K562 (cell line): ENCODE data around the gene NR6A1. TPM values are rescaled to one million over a fixed set of nuclear protein-coding genes. Genes with fewer than 3 reads are reported as not detected.

Experiments used
- CREB1 ChIP-seq, 2 experiments: sonication (generic) in 1 of 2; formaldehyde crosslinking in 1 of 2; IDR thresholded peaks; 2 replicates each; pipeline versions ENCODE4 v1.6.1 to v1.8.0; 2012 to 2022; ENCODE audit warnings: inconsistent platforms in 1 of 2, mild to moderate bottlenecking in 1 of 2, missing genetic modification reagents in 1 of 2, moderate library complexity in 1 of 2
- CTCFL ChIP-seq: IDR thresholded peaks from 2 replicates; pipeline ENCODE4 v1.6.1; 2011; ENCODE audit warnings: borderline replicate concordance, low read depth, mild to moderate bottlenecking, moderate library complexity, low read length; ENCODE audit not compliant: insufficient read depth, poor library complexity, severe bottlenecking
- E4F1 ChIP-seq: fragments of 250-450 bp; sonication (Bioruptor Pico); IDR thresholded peaks from 2 replicates; pipeline ENCODE4 v1.5.0; 2021; ENCODE audit warnings: mild to moderate bottlenecking, borderline replicate concordance
- FOXK2 ChIP-seq, 2 experiments: fragments of 450-650 bp; IDR thresholded peaks in 1 of 2; conservative IDR thresholded peaks in 1 of 2; 2 replicates each; pipeline ENCODE4 v1.6.1; 2016; ENCODE audit warnings: low read depth in 2 of 2, mild to moderate bottlenecking in 1 of 2
- MEIS2 ChIP-seq: fragments of 450-650 bp; IDR thresholded peaks from 2 replicates; pipeline ENCODE4 v1.6.1; 2014; ENCODE audit warnings: mild to moderate bottlenecking; ENCODE audit not compliant: partially characterized antibody
- MXD1 ChIP-seq: fragments of 250-450 bp; sonication (Bioruptor Pico); IDR thresholded peaks from 2 replicates; pipeline ENCODE4 v1.8.0; 2021; ENCODE audit warnings: borderline replicate concordance, mild to moderate bottlenecking, moderate library complexity; ENCODE audit not compliant: poor library complexity, severe bottlenecking
- NCOA6 ChIP-seq: fragments of 450-650 bp; IDR thresholded peaks from 2 replicates; pipeline ENCODE4 v1.6.1; 2017; ENCODE audit warnings: mild to moderate bottlenecking
- NFE2L1 ChIP-seq: fragments of 450-650 bp; IDR thresholded peaks from 2 replicates; pipeline ENCODE4 v1.6.1; 2016; ENCODE audit warnings: missing genetic modification characterization, low read depth, mild to moderate bottlenecking, missing compliant biosample characterization, moderate library complexity, borderline replicate concordance
- NRF1 ChIP-seq, 2 experiments: fragments of 450-650 bp; IDR thresholded peaks in 1 of 2; conservative IDR thresholded peaks in 1 of 2; 2 replicates each; pipeline ENCODE4 v1.6.1; 2014; ENCODE audit warnings: mild to moderate bottlenecking in 2 of 2
- PRMT5 ChIP-seq: sonication (generic); formaldehyde crosslinking; IDR thresholded peaks from 2 replicates; pipeline ENCODE4 v1.5.0; 2020; ENCODE audit warnings: missing genetic modification reagents
- TCF7L2 ChIP-seq: fragments of 150-350 bp; IDR thresholded peaks from 2 replicates; pipeline ENCODE4 v1.6.1; 2016; ENCODE audit warnings: low read depth, mild to moderate bottlenecking, low read length, moderate library complexity
- THRA ChIP-seq: fragments of 450-650 bp; IDR thresholded peaks from 2 replicates; pipeline ENCODE4 v1.6.1; 2017; ENCODE audit warnings: mild to moderate bottlenecking, moderate library complexity
- UBTF ChIP-seq, 2 experiments: IDR thresholded peaks; 2 replicates each; pipeline ENCODE4 v1.6.1; 2012; ENCODE audit warnings: improper control_type of control experiment in 2 of 2, low read depth in 2 of 2, low read length in 2 of 2, borderline replicate concordance in 1 of 2
- XRCC4 ChIP-seq: IDR thresholded peaks from one replicate; pipeline ENCODE4 v1.6.1; 2011; ENCODE audit not compliant: insufficient read depth, insufficient read length; ENCODE audit errors: extremely low read depth
- XRCC5 ChIP-seq: fragments of 200-400 bp; formaldehyde crosslinking; IDR thresholded peaks from 2 replicates; pipeline ENCODE4 v1.6.1; 2017; ENCODE audit warnings: low read depth, mild to moderate bottlenecking, low read length
- polyA plus RNA-seq, 8 experiments: library from polyadenylated mRNA; depleted of rRNA in 4 of 8; stranded (reverse) in 5 of 8; unstranded in 3 of 8; fragments of >200 nt; fragmentation: Nextera tagmentation in 2 of 8; fragmentation: Illumina TruSeq in 1 of 8; extraction: Ambion mirVana in 2 of 8; extraction: Trizol in 1 of 8; gene quantifications; 2 replicates each; pipeline versions ENCODE4 v1.2.1 to v1.2.3, GENCODE V29; 2011 to 2014; ENCODE audit warnings: inconsistent platforms in 1 of 8, missing spikeins in 1 of 8
- total RNA-seq, 7 experiments: library from RNA; depleted of rRNA in 6 of 7; stranded (reverse); fragments of >200 nt in 6 of 7; fragmentation: Illumina TruSeq in 2 of 7; extraction: Trizol in 2 of 7; gene quantifications; 2 replicates each; pipeline versions ENCODE4 v1.2.1 to v1.2.3, GENCODE V29; 2011 to 2021; ENCODE audit warnings: low replicate concordance in 1 of 7

The NR6A1 gene
- total and polyA plus RNA-seq, 9 of the 15 experiments (the other 6 are each of a cell fraction or from before 2014, with no cell fraction given), result 9.7 to 55.4 (median 28.3) TPM

GRCh38 chr9:124771021-124771866 is at the start of gene NR6A1 (continued):
- TF ChIP-seq THRA, result no peak
- peak; percentile 96 for TF ChIP-seq TCF7L2
- peak; percentile 1 for TF ChIP-seq MEIS2
- peak; percentile 78 to 83 for TF ChIP-seq NRF1 (conservative IDR thresholded peaks at IDR 0.05 in 1 of 2, IDR thresholded peaks at IDR 0.05 in 1 of 2)
- no peak for TF ChIP-seq XRCC4
- peak; percentile 95 for TF ChIP-seq CREB1 (IDR thresholded peaks at IDR 0.05)
- TF ChIP-seq CREB1 (CRISPR knock-in tag; IDR thresholded peaks at IDR 0.05), result peak; percentile 96
- peak; percentile 72 to 100; a peak in 3 of 4 replicates for TF ChIP-seq FOXK2 (conservative IDR thresholded peaks at IDR 0.05 in 1 of 2, IDR thresholded peaks at IDR 0.05 in 1 of 2; ENCODE audit: low read depth in 2 of 2)
- peak; percentile 88 for TF ChIP-seq CTCFL
- TF ChIP-seq E4F1 (CRISPR knock-in tag), result no peak
- TF ChIP-seq MXD1 (CRISPR knock-in tag), result peak; percentile 46
- no peak for TF ChIP-seq NFE2L1
- peak; percentile 78 to 88; a peak in 2 of 4 replicates for TF ChIP-seq UBTF (IDR thresholded peaks at IDR 0.05; ENCODE audit: borderline replicate concordance in 1 of 2, low read depth in 2 of 2, low read length in 2 of 2)
- peak; percentile 49; the same call in 1 of the 2 replicates for TF ChIP-seq NCOA6
- TF ChIP-seq XRCC5, result peak; percentile 49
- no peak for TF ChIP-seq PRMT5 (CRISPR knock-in tag)
